DMS53 treated with DMSO at 0.1 percent for 48 hours (cell line): ENCODE measurements around the gene SLC38A4.
A peak's percentile ranks its signal among the peaks of the same experiment; 100 is the strongest.

Experiments
- DNase-seq: peaks from one replicate; lab custom pipeline; 2025; ENCODE audit not compliant: unreplicated experiment; lab: John Stamatoyannopoulos, UW

Gene SLC38A4

DNA sequence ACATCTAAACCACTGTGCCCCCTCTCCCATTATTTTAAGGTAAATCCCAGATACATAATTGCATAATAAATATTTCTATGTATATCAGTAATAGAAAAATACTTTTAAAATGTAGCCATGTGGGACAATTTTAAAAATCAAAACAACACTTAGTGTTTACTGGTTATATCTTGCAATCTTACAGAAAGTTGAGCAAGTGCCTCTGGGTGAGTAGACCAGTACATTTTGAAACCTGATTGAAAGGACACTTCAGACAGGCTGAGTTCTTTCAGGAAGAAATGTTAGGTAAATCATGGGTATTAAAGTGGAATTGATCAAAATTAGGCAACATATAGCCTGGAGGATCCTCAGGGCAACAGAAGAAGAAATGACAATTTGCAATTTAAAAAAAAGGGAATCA is 7.2 kb downstream of the SLC38A4 start:
- DNase-seq, result no peak

DNA sequence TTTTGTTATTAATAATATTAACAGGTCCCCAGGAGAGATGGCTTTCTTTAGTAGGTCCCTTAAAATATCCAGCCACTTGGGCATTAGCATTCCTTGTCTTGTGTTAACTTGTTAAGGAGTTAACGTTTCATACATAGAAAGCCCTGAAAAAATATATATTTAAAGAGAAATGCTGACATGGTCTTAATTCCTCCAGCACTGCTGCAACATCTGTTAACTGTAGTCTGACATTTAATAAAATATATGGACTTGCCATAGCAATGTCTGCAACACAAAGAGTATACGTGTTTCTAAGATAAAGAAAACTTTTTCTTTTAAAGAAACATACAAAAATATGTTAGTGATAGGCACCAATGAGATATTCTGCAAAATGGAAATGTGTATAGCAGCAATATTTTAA is 10.0 kb downstream of the SLC38A4 start:
- no peak for DNase-seq

DNA sequence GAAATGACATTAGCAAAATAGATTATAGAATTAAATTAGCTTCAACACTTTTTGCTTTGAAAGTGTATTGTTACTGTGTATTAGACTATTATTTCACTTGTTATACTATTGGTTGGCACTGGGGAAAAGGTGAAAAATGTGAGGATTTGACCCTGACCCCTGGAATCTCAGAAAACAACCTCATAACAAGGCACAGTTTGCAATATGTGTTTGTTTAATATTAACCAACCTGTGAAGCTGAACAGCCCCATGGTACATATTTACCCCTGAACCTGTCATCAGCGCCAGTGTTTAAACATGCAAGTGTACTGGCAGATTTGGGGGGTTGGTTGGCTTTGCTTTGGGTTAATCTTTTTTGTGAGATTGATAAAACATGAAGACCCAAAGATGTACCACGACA is 11.7 kb downstream of the SLC38A4 start:
- peak; percentile 47 for DNase-seq

DNA sequence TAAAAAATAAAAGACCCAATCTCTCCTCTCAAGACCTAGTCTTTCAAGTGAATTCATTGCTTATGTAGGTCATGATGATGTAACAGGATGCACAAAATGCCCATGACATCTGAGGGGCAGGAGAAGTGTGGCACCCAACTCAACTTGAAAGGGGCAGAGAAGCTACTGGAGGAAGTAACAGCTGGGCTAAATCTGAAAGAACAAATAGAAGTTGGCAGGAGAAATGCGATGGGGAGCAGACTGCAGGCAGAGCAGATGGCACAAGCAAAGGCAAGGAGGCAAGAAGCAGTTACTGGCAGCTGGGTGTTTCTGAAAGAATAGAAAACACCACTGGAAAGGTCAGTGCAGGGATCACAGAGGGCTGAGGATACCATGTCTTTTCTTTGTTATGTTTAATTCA is 14.6 kb downstream of the SLC38A4 start:
- DNase-seq, result peak; percentile 60

DNA sequence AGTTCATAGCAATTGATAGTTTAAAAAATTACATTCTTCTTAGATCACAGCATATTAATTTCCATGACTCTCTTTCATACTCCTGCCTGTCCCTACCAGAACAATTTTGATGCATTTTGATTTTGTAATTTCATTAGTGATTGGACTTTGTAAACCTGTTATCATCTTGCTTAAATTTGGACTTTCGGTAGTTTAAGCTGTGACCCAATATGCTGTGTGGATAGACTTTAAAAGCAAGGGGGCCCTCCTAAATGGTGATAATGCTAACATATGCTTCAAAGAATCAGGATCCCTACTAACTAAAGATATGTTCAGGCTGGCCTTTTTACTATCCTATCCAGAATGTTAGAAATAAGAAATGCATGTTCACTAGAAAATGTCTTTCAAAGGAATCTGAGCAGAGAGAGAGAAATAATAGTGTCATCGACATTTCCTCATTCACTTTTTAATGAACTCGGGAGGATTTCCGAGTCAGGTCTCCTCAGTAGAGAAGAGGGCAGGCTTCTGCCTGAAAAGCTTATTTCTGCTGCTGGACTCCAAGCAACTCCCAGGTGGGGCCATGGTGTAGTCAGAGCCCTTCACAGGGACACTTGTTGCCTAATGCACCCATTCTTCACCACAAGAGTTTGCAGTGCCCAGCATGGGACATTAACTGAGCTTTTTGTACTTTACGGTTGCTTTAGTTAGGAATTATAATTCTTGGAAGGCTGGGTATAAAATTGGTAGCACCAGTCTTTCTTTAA is 16.7 kb downstream of the SLC38A4 start:
- DNase-seq, result no peak

DNA sequence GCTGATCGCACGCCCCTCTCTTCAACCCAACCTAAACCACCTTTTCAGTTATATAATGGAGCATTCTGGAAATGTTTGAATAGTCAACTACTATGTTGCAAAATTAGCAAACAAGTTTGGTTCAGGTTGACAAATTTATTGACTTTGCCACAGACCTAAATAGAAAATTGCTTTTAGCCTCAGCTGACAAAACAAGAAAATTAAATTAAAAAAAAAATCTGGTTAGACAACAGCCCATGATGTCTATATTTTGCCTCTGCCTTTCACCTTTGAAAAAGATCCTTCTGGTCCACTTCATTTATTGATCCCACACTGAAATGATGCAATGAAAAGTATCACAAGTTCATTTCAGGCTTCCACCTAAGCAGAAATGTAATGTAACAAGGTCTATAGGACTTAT is 17.5 kb downstream of the SLC38A4 start:
- no peak for DNase-seq

DNA sequence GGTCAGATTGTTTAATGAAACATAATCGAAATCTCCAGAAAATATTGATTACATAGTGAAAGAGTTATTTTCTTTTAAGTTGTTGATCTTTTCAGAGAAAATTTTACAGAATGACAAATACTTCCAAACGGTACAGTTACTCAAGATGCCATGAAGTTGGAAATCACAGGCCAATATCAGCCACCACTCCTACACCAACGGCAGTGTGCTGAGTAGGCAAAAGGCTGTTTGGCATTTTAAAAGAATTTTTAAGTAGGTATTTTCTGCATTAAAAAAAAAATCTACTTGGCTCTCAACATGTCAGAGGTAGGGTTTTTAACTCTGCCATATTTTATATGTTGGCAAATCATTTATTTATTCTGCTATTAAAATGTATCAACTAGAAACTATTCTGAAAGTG is 21.7 kb downstream of the SLC38A4 start:
- no peak for DNase-seq

DNA sequence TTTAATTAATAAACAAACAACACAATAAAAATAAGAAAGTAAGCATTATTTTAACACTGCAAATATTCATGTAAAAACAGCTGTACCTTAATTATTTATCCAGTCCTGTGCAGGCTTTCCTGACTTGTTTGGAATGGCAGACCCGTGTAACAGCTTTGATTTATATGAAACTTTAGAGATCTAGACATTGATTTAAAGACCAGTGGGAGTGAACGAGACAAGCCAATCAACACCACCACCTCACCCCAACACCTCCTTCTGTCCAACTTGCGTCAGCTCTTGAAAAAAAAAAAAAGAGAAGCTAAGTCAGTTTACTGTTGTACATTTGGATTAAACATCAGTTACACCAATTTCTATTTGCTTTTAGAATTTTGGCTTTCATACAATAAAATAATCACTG is 22.3 kb downstream of the SLC38A4 start:
- no peak for DNase-seq

DNA sequence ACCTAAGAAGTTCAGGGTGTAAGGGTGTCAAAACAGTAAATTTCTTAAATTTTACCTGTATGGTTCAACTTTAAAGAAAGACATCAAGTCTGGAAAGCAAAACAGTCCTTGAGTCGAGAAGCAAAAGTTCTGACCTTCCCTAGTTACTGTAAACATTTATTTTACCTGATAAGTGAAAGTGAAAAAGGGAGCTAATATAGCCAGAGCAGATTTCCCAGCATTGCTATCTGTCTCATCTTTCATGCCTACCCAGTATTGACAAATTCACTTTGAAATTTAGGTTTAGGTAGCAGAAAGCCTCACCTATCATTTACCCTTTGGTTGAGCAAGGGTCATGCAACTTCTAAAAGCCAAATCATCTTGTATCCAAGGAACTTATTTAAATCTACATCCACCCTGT is 24.5 kb downstream of the SLC38A4 start:
- DNase-seq, result no peak

DNA sequence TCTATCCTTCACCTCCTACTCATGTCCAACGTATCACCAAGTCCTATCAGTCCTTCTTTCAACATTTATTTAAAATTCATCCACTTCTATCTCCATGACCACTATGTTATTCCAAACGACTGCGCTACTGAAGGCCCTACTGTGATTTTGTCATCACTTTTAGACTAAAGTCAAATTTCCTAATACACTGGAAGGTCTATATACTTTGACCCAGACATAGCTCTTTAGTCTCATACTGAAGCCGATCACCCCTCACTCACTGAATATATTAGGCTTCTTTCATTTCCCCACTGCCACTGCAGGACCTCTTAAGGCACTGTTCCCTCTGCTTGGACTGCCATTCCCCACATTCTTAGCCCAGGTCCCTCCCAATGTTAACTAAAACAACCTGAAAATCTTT is 25.6 kb downstream of the SLC38A4 start:
- no peak for DNase-seq

DNA sequence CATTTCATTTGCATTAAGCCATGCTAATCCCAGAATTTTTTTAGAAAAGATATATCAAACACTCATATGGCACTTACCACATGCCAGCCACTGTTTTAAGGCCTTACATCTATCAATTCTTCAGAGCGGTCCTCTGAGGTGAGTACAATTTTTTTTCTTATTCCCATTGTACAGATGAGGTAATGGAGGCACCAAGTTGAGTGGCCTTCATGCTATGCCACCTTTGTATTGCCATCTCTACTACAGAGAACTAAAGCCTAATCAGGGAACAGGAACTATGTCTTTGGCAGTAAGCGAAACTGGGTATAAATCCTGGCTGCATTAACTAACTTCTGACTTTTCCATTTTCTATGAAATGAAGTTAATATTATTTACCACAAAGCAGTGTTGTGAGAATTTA is 27.1 kb downstream of the SLC38A4 start:
- no peak for DNase-seq

DNA sequence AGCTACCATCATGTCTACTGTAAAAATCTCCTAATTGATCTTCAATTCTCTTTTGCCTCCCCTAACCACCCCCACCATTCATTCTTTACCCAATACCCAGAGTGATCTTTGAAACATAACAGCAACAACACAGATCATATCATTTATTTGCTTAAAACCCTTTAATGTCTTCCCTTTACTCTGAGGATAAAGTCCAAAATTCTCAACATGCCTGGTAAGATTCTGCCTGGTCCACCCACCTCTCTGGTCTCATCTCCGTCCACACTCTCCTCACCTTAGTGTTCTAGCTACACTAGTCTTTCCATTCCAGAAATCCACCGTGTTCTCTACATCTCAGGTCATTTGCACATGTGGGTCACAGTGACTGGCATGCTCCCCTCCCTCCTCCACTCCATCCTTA is 27.7 kb downstream of the SLC38A4 start:
- no peak for DNase-seq

DNA sequence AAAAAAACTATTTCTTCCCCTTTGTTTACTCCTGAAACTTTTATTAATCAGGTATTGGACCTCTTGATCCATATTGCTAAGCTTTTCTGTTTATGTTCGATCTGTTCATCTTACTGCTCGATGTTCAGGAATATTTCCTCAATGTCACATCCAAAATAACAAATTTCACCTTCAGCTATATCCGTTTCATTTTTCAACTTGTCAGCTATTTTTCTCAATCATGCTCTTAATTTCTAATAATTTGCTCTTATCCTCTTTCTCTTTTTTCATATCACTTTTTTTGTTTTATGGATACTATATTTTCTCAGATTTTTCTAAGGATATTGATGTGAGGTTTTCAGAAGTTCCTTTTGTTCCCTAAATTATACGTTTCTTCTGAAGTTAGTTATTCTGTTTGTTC is 29.8 kb downstream of the SLC38A4 start:
- no peak for DNase-seq

DNA sequence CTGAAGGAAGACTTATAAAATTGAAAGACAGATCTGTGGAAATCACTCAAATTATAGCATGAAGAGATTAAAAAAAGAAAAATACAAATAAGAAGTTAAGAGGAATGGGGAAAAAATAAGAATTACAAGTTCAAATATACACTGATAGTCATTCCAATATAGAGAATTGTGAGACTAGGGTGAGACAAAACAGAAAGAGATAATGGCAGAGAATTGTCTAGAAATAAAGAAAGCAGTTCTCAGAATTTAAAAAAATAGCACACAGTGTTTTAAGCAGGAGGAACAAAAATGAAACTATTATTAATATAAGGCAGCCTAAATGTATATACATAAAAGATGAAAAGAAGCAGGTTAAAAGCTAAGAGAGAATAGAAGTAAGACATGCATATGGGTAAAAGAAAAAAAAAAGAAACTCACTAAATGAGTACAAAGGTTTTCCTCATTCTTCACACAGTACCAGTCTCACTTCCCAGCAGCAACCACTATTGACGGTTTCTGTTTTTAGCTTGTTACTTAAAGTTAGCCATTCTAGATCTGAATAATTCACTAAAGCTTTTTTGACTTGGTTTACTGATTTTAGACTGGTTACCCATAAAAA is 31.1 kb downstream of the SLC38A4 start:
- DNase-seq, result no peak

DNA sequence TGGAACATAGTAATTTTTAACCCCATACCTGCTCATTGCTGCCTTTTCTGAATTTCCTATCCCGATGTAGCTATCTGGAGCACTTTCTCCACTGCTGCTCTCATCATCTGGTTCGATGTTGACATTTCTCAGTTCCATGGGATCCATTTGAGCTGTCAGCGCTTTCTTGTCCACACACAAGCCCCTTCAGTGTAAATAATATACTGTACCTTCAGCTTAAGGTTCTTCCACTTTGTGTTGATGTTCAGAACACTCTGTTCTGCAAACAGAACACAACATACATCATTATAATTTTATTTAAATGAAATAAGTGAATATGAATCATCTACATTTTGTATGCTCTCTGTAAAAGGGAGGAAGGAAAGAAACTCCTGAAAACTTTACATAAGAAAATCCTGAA is 32.9 kb downstream of the SLC38A4 start:
- no peak for DNase-seq

DNA sequence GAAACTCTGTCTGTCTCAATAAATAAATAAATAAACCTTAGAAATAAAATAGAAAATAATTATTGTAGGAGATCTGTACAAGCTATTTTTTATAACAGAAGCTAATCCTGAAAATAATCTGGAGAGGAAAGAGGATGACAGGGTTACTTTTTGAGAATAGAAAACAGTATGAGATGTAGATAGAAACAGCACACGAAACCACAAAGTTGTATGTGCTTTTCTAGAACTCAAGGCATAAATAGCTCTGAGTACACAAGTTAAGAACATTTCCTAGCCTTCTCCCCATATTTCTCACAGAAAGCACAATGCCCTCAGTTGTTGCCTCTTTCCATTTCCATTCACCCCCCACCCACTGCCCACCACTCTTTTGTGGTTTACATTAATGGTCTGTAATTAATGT is 35.7 kb downstream of the SLC38A4 start:
- no peak for DNase-seq

DNA sequence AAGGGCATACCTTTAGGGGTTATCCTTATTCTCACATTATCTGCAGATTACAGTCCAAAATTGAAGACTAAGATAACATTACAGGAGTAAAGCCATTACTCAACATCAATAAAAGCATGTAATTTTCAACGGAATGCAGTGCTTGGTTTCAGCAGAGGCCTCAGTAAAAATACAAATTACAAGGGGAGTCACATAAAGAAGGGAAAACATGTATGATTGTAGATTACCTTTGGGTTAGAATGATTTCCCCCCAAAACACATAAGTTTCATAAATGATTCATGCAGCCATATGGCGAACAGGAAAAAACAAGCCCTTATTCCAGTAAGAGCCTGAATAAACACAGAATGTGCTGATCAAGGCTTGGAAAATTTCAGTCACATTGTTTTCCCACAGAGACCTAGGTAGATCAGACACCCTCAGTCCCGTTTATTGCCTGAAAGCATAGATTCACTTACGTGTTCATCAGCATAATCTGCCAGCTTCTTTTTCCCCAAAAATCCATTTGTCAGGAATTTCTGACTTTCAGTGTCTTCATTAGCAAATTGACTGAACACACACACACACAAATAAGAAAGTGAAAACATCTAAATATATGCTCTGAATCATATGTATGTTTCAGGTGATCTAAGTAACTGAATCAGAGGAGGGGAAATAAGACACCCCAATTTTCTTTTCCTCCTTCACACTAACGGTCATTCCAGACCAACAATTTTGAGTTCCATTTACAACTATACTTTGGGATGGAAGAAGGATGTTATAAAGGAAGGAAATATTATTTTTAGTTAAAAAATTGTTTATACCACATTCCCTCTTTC is 37.5 kb downstream of the SLC38A4 start:
- peak; percentile 78 for DNase-seq

DNA sequence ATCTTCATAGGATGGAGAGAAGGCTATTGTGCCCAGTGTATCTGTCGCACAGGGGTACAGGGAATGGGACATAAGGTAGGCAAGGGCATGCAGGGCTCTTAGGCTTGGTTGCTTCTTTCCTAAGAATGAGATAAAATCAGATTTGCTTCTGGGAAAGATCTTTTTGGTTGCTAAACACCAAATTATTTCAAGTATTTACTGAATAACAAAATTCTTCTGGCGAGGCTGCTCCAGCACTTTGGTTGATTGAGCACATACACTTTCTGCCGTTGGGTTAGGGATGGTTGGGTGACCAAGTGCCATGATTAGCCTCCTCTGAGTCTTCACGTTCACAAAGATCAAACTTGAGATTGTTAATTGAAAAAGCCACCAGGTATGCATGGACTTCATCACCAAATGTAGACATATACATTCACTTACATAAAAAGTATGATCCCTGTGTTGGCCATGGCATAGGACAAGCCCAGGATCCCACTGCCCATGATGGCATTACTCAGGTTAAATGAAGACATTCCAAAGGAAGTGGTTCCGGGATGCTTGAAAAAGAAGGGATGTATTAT is 38.2 kb downstream of the SLC38A4 start:
- no peak for DNase-seq

DNA sequence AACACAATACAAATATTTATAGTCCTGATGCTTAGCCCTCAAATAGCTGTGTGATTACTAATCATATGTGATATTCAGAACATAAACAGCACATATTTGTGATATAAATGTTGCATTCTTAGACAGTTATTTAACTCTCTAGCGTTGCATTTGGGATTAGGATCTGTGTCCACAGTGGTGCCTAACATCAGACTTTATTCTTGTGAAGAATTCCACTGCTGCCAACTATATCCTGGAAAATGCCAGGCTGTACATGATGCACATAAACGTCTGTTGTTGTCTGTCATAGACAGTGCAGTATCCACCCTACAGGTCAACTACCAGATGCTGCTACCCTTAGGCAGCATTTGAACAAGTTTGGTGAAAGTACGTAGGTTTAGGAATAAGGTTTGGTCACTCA is 39.0 kb downstream of the SLC38A4 start:
- no peak for DNase-seq

DNA sequence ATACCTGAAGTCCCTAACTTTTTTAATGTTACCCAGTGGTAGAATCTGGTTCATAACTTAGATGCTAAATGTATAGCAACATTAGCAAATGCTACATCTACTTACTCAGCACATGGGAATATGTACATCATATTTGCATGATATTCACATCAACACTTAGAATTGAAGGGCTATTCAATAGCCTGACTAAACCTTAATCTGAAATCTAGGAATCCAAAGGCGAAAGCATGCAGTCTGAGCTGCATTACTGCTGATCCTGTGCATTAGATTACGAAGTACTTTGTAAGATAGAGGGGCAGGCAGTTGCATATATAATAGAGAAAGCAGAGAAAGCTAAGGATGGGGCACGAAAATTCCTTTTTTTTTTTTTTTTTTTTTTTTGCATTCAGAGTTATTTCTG is 40.4 kb downstream of the SLC38A4 start:
- DNase-seq, result no peak

DNA sequence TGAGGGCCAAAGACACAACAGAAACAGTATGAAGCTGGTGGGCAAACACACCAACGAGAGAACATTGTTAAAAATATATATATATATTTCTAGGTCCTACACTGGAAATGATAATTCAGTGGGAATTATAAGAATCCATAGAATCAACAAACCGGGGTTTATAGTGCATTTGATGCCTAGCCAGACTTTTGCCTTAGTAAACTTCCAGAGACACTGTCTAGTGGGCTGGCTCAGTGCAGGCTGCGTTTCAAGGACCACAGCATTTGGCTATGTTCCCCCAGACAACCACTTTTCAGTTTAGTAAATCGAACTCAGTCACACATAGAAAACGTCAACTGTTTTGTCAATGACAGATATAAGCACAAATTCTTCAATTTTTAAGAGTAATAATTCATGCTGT is 41.9 kb downstream of the SLC38A4 start:
- no peak for DNase-seq

DNA sequence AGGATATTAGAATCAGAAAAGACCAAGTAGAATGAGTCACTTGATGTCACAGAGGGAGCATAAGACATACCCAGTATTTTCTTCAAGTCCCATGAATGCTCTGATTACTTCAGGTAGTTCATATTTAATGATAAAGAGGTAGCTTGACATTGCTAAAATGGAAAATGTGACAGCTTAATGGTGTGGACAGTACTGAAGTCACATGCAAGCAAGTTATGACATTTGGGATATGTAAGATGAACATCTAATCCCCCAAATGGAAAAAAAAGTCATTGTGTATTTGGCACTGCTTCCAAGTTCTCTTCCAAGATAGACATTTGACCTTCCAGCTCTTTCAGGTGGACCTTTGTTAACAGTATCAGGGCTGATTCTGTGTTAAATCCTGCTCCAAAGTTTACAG is 45.9 kb downstream of the SLC38A4 start:
- no peak for DNase-seq
